Panc1 (cell line): ENCODE data around the gene NAA60. TPM values are rescaled to one million over a fixed set of nuclear protein-coding genes. Genes with fewer than 3 reads are reported as not detected.
A peak's percentile ranks its signal among the peaks of the same experiment; 100 is the strongest.

Experiments used
- ATAC-seq: fragments of 200-7000 bp; cut with Tn5 transposase; 2 replicates; pipeline ENCODE4 v1.9.1; 2020; ENCODE audit warnings: mild to moderate bottlenecking, moderate library complexity
- BruUV-seq: library from RNA; stranded (reverse); fragments of 400-500 nt; replicated peaks from 2 replicates; lab custom pipeline; 2021; lab: Mats Ljungman, UMichigan
- CTCF ChIA-PET: fragments of 300-600 bp; sonication (Branson Sonifier 250); formaldehyde crosslinking; loops from one replicate; lab custom pipeline; 2022; ENCODE audit warnings: antibody characterized with exemption; lab: Charles Lee
- POLR2A ChIA-PET: fragments of 300-600 bp; sonication (Branson Sonifier 250); formaldehyde crosslinking; loops from one replicate; lab custom pipeline; 2022; ENCODE audit warnings: antibody characterized with exemption; lab: Charles Lee
- DNase-seq: peaks from one replicate; pipeline ENCODE4 v3.0.0-alpha.2; 2010; ENCODE audit warnings: low read depth, low spot score
- H3K27ac ChIP-seq: 2 replicates; pipeline ENCODE4 v1.5.1; 2011; ENCODE audit warnings: mild to moderate bottlenecking, low read length, inconsistent platforms
- H3K27me3 ChIP-seq: fragments of 200-500 bp; sonication (Bioruptor generic); 2 replicates; pipeline ENCODE4 v1.6.0; 2014; ENCODE audit warnings: low read length, inconsistent platforms; ENCODE audit not compliant: control insufficient read depth, insufficient read depth
- H3K36me3 ChIP-seq: fragments of 200-500 bp; sonication (Bioruptor generic); 2 replicates; pipeline ENCODE4 v1.5.1; 2014; ENCODE audit warnings: inconsistent platforms, mild to moderate bottlenecking, low read length, moderate library complexity; ENCODE audit not compliant: control insufficient read depth, insufficient read depth
- H3K4me1 ChIP-seq: 2 replicates; pipeline ENCODE4 v1.5.1; 2011; ENCODE audit warnings: inconsistent platforms, mild to moderate bottlenecking, low read length, moderate library complexity; ENCODE audit not compliant: control insufficient read depth, insufficient read depth
- H3K4me3 ChIP-seq, 2 experiments: 2 replicates each; pipeline ENCODE4 v1.5.1; 2011 to 2012; ENCODE audit warnings: low read depth in 2 of 2, low read length in 2 of 2, mild to moderate bottlenecking in 2 of 2, inconsistent platforms in 1 of 2, moderate library complexity in 1 of 2
- H3K9me3 ChIP-seq: fragments of 200-500 bp; sonication (Bioruptor generic); 2 replicates; pipeline ENCODE4 v1.5.1; 2014; ENCODE audit warnings: low read depth, mild to moderate bottlenecking, inconsistent platforms, low read length, moderate library complexity; ENCODE audit not compliant: control insufficient read depth, insufficient read depth
- POLR2AphosphoS5 ChIP-seq: IDR thresholded peaks from 2 replicates; pipeline ENCODE4 v1.6.1; 2012; ENCODE audit warnings: mild to moderate bottlenecking, low read depth, low read length, moderate library complexity
- SIN3A ChIP-seq: IDR thresholded peaks from 2 replicates; pipeline ENCODE4 v1.6.1; 2012; ENCODE audit warnings: low read depth, mild to moderate bottlenecking, low read length, moderate library complexity, borderline replicate concordance; ENCODE audit not compliant: insufficient read depth
- TCF7L2 ChIP-seq: IDR thresholded peaks from 2 replicates; pipeline ENCODE4 v1.6.1; 2011; ENCODE audit warnings: mild to moderate bottlenecking, low read depth, low read length, inconsistent platforms
- in situ Hi-C: cut with HindIII; loops from 2 replicates; pipeline ENCODE4 v1.10.0; 2016; ENCODE audit warnings: low sequenced_read_pairs, low pct_unique_long_range_greater_than_20kb
- intact Hi-C: fragments of 100-400 bp; cut with micrococcal nuclease; formaldehyde crosslinking; loops from one replicate; pipeline ENCODE4 v1.10.0; 2022; ENCODE audit not compliant: unreplicated experiment
- total RNA-seq: library from RNA; stranded (reverse); gene quantifications from one replicate; pipeline ENCODE4 v1.2.1, GENCODE V29; 2021; ENCODE audit not compliant: unreplicated experiment
- TF ChIP-seq, protein P1 (sequence below), 2 experiments: IDR thresholded peaks; 2 replicates each; pipeline ENCODE4 v1.6.1; 2011 to 2012; ENCODE audit warnings: low read depth in 2 of 2, control low read depth in 1 of 2, low read length in 1 of 2, mild to moderate bottlenecking in 1 of 2, moderate library complexity in 1 of 2; ENCODE audit not compliant: insufficient read depth in 1 of 2
- TF ChIP-seq, protein P2 (sequence below): fragments of 450-650 bp; IDR thresholded peaks from 2 replicates; pipeline ENCODE4 v1.5.1; 2017; ENCODE audit warnings: mild to moderate bottlenecking

Gene NAA60
- total RNA-seq, 1 experiment from 2014 or later = 56.0 TPM

DNA sequence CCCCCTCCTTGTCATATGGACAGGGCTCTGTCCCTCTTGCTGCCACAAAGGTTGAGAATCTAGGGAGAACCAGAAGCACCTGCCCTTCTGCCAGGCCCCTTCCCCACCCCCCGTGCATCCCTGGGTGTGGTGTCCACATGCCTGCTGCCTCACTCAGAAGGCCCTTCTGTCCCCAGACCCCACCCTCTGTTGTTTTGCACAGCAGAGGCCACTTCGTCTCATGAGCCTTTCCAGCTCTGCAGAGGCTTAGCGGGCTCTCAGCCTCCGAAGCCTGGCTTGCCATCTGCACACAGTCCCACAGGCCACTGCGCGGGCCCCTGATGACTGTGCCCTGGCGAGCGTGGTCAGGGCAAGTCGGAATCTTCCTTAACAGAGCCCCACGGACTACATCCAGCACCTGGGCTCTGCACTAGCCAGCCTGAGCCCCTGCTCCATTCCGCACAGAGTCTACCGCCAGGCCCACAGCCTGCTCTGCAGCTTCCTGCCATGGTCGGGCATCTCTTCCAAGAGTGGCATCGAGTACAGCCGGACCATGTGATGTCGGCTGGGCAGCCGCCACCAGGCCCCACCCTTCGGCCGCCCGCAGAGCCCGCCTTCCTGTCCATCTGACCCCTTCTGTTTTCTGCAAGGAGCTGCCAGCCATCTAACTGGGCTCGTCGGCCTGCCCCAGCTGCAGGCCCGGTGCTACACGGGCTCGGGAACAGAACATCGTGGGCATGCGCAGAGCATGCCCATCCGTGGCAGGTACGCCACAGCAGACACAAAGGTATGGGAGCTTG lies 41.0 kb downstream of the NAA60 start:
- no peak for TF ChIP-seq SIN3A
- TF ChIP-seq POLR2AphosphoS5 = no peak
- no peak for TF ChIP-seq TCF7L2
- no peaks in the 10 kb centered on the region for H3K9me3 ChIP-seq
- intact Hi-C loops (no loop called here), in situ Hi-C loops (no loop called here)
- ATAC-seq = no peak
- H3K27me3 ChIP-seq = no peaks in the 10 kb centered on the region
- DNase-seq = no peak
- CTCF ChIA-PET = no interaction called here
- no peak overlapping the region for H3K4me3 ChIP-seq
- peaks cover 8% of the 10 kb centered on the region; the same call in 1 of the 2 replicates for H3K36me3 ChIP-seq
- H3K27ac ChIP-seq = no peak overlapping the region
- no peaks in the 10 kb centered on the region for H3K4me1 ChIP-seq
- POLR2A ChIA-PET = no interaction called here
- BruUV-seq = no TSS peak

DNA sequence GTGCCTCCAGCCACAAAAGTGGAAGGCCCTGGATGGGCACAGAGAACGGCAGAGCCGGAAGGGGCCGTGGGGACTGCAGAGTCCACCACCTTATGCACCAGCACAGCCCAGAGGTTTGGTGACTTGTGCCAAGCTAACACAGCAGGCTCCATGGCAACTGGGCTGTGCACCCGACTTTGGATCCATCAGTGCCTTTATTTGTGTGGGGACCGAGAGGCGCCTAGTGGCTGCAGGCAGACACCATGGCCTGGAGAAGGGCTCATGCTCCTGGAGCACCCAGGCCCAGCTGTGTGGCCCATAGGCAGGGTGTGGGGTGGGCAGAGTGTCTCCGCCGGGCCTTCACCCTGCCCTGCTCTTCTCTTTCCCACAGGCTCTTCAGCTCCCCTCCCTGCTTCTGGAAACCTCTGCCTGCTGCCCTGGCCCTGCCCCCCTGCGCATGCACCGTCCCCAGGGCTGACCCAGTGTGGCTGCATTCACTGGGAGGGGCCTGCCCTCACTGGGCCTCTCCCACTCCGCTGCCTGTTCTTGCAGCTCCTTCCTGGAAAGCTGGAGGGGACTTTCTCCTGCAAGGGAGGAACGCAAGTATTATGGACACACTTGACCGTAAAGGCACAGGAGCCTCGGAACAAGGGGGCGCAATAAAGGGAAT lies 41.7 kb downstream of the NAA60 start:
- H3K36me3 ChIP-seq = peaks cover 8% of the 10 kb centered on the region; the same call in 1 of the 2 replicates
- no peaks in the 10 kb centered on the region for H3K27me3 ChIP-seq
- no peak overlapping the region for H3K27ac ChIP-seq
- 0 out of 2 replicates have a peak, but pooled peaks have one; percentile 6 for ATAC-seq
- intact Hi-C loops = no loop called here
- TF ChIP-seq POLR2AphosphoS5 = no peak
- TF ChIP-seq TCF7L2 = no peak
- TF ChIP-seq, protein P1, sequence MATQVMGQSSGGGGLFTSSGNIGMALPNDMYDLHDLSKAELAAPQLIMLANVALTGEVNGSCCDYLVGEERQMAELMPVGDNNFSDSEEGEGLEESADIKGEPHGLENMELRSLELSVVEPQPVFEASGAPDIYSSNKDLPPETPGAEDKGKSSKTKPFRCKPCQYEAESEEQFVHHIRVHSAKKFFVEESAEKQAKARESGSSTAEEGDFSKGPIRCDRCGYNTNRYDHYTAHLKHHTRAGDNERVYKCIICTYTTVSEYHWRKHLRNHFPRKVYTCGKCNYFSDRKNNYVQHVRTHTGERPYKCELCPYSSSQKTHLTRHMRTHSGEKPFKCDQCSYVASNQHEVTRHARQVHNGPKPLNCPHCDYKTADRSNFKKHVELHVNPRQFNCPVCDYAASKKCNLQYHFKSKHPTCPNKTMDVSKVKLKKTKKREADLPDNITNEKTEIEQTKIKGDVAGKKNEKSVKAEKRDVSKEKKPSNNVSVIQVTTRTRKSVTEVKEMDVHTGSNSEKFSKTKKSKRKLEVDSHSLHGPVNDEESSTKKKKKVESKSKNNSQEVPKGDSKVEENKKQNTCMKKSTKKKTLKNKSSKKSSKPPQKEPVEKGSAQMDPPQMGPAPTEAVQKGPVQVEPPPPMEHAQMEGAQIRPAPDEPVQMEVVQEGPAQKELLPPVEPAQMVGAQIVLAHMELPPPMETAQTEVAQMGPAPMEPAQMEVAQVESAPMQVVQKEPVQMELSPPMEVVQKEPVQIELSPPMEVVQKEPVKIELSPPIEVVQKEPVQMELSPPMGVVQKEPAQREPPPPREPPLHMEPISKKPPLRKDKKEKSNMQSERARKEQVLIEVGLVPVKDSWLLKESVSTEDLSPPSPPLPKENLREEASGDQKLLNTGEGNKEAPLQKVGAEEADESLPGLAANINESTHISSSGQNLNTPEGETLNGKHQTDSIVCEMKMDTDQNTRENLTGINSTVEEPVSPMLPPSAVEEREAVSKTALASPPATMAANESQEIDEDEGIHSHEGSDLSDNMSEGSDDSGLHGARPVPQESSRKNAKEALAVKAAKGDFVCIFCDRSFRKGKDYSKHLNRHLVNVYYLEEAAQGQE (IDR thresholded peaks at IDR 0.05; ENCODE audit: insufficient read depth in 1 of 2, low read depth in 2 of 2, low read length in 1 of 2) = no peak
- TF ChIP-seq, protein P2, sequence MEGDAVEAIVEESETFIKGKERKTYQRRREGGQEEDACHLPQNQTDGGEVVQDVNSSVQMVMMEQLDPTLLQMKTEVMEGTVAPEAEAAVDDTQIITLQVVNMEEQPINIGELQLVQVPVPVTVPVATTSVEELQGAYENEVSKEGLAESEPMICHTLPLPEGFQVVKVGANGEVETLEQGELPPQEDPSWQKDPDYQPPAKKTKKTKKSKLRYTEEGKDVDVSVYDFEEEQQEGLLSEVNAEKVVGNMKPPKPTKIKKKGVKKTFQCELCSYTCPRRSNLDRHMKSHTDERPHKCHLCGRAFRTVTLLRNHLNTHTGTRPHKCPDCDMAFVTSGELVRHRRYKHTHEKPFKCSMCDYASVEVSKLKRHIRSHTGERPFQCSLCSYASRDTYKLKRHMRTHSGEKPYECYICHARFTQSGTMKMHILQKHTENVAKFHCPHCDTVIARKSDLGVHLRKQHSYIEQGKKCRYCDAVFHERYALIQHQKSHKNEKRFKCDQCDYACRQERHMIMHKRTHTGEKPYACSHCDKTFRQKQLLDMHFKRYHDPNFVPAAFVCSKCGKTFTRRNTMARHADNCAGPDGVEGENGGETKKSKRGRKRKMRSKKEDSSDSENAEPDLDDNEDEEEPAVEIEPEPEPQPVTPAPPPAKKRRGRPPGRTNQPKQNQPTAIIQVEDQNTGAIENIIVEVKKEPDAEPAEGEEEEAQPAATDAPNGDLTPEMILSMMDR = no peak
- TF ChIP-seq SIN3A = no peak
- BruUV-seq = no TSS peak
- no peaks in the 10 kb centered on the region for H3K4me1 ChIP-seq
- CTCF ChIA-PET = no interaction called here
- DNase-seq = no peak
- H3K4me3 ChIP-seq = no peak overlapping the region
- no peaks in the 10 kb centered on the region for H3K9me3 ChIP-seq
- POLR2A ChIA-PET = no interaction called here
- in situ Hi-C loops = no loop called here
